Measurements from ENCODE around the gene STK32B.

DNA sequence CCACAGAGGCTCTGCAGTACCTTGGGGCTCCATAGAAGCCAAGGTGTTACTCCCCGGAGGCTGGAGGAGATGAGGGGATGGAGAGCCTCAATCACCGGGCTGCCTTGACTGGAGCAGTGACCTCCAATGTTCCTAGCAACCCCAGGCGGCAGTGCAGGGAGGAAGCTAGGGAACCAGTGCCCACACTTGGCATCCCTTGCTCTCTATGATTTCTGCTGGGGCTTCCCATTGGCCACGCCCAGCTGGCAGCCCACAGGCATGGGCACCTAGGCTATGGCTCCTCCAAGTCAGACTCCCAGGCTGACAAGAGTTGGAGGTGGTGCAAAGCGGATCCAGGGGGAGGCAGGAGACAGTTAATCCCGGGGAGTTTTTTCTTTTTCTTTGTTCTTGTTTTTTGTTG lies 427.4 kb downstream of the STK32B start:
- no peak for TF ChIP-seq POLR2A (IDR thresholded peaks at IDR 0.05)
- TF ChIP-seq, protein P1, sequence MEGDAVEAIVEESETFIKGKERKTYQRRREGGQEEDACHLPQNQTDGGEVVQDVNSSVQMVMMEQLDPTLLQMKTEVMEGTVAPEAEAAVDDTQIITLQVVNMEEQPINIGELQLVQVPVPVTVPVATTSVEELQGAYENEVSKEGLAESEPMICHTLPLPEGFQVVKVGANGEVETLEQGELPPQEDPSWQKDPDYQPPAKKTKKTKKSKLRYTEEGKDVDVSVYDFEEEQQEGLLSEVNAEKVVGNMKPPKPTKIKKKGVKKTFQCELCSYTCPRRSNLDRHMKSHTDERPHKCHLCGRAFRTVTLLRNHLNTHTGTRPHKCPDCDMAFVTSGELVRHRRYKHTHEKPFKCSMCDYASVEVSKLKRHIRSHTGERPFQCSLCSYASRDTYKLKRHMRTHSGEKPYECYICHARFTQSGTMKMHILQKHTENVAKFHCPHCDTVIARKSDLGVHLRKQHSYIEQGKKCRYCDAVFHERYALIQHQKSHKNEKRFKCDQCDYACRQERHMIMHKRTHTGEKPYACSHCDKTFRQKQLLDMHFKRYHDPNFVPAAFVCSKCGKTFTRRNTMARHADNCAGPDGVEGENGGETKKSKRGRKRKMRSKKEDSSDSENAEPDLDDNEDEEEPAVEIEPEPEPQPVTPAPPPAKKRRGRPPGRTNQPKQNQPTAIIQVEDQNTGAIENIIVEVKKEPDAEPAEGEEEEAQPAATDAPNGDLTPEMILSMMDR (IDR thresholded peaks at IDR 0.05) = no peak
